ENCODE measurements around the gene CAMK4. TPM values are rescaled to one million over a fixed set of nuclear protein-coding genes. Genes with fewer than 3 reads are reported as not detected.

Gene CAMK4
- total RNA-seq, 1 donor = 89.3 TPM

DNA sequence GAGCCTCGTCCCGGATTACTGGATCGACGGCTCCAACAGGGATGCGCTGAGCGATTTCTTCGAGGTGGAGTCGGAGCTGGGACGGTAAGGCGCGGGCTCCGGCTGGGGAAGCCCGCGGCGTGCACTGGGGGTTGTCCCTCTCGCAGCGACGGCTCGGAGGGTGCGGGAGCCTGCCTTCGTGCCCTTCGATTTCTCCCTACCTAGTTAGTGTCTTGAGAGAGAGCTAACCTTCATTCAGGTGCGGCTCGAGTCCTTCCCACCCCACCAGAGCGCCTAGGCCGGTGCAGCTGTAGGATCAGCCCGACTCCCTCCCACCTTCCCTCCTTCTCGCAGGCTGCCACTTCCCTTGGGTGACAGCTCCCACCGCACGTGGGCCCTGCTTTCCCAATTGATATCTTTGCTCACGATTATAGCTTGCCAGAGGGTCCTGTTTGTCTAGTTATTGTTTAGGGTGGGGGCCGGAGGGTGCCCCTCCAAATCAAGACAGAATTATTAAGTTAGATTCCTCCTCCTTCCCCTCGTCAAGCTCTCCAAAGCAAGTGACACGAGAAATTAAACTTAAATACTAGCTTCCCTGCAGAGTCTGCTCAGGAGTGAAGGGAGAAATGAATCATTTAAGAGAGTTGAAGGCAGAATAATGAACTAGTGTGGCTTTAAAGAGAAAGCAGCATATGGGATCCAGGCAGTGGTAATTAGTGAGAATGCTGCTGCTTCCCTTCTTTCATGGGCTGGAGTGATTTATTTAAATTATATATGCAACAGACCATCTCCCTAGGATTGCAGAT is 569 bp downstream of the CAMK4 start:
- H3K27me3 ChIP-seq (ENCODE audit: insufficient read depth, low read length) = peaks cover 36% of the 10 kb centered on the region
- H3K4me1 ChIP-seq (ENCODE audit: insufficient read depth, low read length) = peaks cover 19% of the 10 kb centered on the region
- H3K4me3 ChIP-seq (ENCODE audit: low read length) = peak overlapping the region; percentile 53
- H3K9me3 ChIP-seq (ENCODE audit: low read depth, low read length) = no peaks in the 10 kb centered on the region

DNA sequence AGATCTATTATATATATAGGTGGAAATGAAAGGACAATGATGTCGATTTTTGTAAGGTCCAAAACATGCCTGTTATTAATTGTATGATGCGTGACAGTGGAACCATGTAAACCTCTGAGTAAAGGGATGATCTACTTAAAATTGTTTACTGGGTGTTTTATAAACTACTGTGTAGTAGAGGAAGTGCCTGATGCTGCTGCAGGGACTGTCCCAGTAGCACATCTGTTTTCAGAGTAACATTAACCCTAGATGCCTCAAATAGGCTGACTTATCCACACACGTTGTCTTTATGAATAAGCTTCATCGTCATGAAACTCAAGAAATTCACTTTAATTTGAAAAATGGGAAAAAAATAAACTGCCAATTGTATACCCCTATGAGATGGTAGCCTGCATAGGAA is 1.7 kb downstream of the CAMK4 start:
- Histone ChIP-seq H3K4me3 (ENCODE audit: low read length) (peak overlapping the region; percentile 53), H3K4me1 (ENCODE audit: insufficient read depth, low read length) (peaks cover 20% of the 10 kb centered on the region)

DNA sequence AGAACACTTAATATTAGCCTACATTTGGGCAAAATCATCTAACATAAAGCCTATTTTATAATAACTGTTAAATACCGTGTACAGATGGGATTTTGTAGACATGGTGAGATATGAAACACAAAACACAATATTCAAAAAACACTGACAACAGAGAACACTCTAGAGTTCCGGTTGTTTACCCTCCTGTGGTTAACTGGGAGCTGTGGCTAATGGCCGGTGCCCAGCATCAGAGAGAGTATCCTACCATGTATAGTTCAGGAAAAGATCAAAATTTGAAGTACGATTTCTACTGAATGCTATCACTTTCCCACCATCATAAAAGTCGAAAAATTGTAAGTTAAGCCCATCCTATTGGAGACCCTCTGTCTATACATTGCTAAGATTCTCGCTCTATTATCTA is 2.4 kb downstream of the CAMK4 start:
- Histone ChIP-seq H3K4me3 (ENCODE audit: low read length) (peak overlapping the region; percentile 23), H3K9me3 (ENCODE audit: low read depth, low read length) (no peaks in the 10 kb centered on the region), H3K27me3 (ENCODE audit: insufficient read depth, low read length) (peaks cover 36% of the 10 kb centered on the region), H3K4me1 (ENCODE audit: insufficient read depth, low read length) (peaks cover 20% of the 10 kb centered on the region)

More for the DNA sequence above, 1.7 kb downstream of the CAMK4 start:
- Histone ChIP-seq H3K9me3 (ENCODE audit: low read depth, low read length) (no peaks in the 10 kb centered on the region), H3K27me3 (ENCODE audit: insufficient read depth, low read length) (peaks cover 36% of the 10 kb centered on the region)

DNA sequence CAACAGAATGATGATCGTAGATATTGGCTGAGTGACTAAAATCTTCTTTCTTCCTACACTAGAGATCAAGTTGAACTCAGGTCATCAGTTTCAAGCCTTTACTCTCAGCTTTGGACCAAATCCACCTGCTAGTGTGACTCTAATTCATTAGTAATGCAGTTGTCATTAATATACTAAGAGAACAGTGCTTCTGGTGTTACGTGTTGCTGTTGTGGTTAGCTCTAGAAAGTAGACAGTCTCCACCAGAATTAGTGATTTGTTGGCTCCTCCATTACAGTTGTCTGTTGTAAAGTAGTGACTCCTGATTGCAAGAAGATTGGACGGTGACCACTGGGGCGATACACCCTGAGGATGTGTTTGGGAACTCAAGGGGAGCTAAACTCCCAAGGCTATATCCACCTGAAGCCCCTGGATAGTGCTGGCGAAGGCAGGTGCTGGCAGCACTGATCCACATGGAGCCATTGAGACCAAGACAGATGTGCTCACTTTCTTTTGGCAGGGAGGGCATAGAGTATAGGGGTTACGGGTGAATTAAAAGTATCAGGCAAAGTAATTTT is 3.1 kb downstream of the CAMK4 start:
- peaks cover 22% of the 10 kb centered on the region for H3K4me1 ChIP-seq (ENCODE audit: insufficient read depth, low read length)
- peaks cover 36% of the 10 kb centered on the region for H3K27me3 ChIP-seq (ENCODE audit: insufficient read depth, low read length)
- H3K4me3 ChIP-seq (ENCODE audit: low read length) = peak overlapping the region; percentile 2
- H3K9me3 ChIP-seq (ENCODE audit: low read depth, low read length) = no peaks in the 10 kb centered on the region

DNA sequence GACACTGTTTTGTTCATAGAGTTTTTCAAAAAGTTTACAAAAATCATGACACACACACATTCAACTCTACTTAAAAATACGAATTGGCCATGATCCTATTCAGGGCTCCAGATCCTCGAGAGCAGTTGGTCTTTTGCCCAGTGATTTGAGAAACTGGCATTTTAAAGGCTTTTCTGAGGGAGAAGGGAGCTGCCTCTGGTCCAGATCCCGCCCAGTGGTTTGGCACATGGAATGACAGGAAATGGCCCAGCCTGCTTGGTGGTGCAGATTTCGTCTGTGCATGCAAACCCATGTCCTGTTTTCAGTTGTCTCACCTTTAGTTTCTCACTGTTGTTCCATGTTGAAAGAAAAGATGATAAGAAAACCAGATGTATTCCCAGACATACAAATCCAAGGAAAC is 3.6 kb downstream of the CAMK4 start:
- Histone ChIP-seq H3K9me3 (ENCODE audit: low read depth, low read length) (no peaks in the 10 kb centered on the region), H3K4me3 (ENCODE audit: low read length) (no peak overlapping the region), H3K4me1 (ENCODE audit: insufficient read depth, low read length) (peaks cover 25% of the 10 kb centered on the region), H3K27me3 (ENCODE audit: insufficient read depth, low read length) (peaks cover 32% of the 10 kb centered on the region)

DNA sequence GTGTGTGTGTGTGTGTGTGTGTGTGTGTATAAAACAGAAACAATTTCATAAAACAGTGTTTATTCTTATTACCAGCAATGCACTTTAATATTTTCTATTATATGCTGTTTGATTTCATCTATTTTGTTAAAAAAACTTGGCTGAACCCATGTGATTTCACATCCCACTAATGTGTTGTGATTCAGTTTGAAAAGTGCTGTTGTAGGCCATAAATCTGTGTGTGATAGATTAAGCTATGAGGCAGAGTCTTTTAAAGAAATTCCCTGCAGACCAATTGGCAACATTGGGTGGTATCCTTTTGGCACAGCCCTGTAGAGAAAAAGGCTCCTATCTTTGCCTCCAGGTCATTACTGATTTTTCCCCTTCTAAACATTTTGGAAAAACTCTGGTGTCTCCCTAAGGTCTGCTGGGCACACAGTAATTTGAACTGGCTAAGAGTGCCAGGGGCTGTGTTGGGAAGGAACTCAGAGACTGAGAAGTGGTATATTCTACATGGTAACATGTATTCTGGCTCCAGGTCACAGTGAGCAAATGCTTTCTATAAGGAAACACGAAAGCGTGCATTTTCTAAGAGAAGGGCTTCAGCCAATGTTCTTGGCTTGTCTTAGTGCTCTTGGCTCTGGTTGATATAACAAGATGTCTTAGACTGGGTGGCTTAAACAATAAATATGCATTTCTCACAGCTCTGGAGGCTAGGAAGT is 4.5 kb downstream of the CAMK4 start:
- Histone ChIP-seq H3K27me3 (ENCODE audit: insufficient read depth, low read length) (peaks cover 23% of the 10 kb centered on the region), H3K4me1 (ENCODE audit: insufficient read depth, low read length) (peaks cover 20% of the 10 kb centered on the region), H3K9me3 (ENCODE audit: low read depth, low read length) (no peaks in the 10 kb centered on the region), H3K4me3 (ENCODE audit: low read length) (no peak overlapping the region)

DNA sequence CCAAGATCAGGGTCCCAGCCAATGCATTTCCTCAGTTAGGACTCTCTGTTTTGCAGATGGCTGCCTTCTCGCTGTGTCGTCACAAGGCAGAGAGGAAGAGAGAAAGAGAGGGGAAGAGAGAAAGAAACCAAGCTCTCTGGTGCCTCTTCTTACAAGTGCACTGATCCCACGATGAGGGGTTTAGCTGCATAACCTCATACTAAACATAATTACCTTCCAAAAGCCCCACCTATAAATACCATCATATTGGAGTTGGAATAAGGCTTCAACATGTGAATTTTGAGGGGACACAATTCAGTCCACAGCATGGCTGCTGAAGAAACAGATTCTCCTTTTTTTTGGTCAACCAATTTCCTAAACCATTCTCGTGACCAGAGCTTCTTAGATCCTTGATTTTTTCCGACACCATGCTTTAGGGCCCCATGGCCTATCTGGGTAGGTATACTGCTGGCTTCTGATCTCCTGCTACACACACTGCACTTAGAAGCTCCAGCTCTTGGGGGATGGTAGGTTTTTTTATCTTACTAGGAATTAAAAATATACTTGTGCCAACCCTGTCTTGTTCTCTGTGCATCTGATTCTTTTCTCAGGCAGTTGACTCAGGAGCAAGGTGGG is 5.1 kb downstream of the CAMK4 start:
- peaks cover 19% of the 10 kb centered on the region for H3K27me3 ChIP-seq (ENCODE audit: insufficient read depth, low read length)
- no peaks in the 10 kb centered on the region for H3K9me3 ChIP-seq (ENCODE audit: low read depth, low read length)
- H3K4me3 ChIP-seq (ENCODE audit: low read length) = no peak overlapping the region
- peaks cover 18% of the 10 kb centered on the region for H3K4me1 ChIP-seq (ENCODE audit: insufficient read depth, low read length)

DNA sequence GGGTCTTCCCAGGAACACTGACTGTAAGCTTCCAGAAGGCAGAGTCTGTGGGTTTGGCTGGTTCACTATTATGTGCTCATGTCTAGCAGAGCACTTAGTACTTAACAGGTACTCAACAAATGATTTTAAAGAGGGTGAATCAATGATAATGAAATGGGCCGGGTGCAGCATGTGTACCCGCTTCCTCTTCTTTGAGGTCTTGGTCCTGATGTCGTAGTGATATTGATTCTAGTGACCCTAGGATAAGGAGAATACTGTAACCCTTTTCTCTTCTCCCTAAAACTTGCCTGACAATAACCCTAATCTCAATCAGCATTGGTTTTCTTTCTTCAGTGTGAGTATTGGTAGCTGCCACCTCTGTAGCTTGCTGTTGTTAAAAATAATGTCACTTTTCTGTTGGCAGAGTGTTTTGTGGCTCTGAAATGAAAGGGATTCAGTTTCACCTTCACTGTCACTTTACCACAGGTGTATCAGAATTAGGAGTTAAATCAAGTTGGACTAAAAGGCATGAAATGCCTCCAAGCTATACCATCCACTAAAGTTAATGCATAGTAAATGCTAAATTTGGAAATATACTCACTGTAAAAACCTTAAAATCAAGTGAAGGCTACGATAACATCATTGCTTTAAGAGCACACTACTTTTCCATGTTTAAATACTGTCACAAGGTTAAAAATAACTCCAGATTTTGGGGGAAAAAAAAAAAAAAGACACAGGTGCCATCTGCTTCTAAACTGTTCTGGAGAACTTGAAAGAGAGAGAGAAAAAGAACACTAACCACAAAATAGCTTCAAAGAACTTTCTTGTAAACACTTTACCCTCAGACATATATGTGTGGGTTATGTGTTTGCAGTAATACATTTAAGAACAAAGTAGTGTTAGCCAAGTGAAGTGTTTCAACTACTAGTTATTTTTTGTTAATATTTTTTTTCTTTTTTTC is 6.0 kb downstream of the CAMK4 start:
- Histone ChIP-seq H3K9me3 (ENCODE audit: low read depth, low read length) (no peaks in the 10 kb centered on the region), H3K4me3 (ENCODE audit: low read length) (no peak overlapping the region), H3K4me1 (ENCODE audit: insufficient read depth, low read length) (peaks cover 18% of the 10 kb centered on the region), H3K27me3 (ENCODE audit: insufficient read depth, low read length) (peaks cover 12% of the 10 kb centered on the region)

DNA sequence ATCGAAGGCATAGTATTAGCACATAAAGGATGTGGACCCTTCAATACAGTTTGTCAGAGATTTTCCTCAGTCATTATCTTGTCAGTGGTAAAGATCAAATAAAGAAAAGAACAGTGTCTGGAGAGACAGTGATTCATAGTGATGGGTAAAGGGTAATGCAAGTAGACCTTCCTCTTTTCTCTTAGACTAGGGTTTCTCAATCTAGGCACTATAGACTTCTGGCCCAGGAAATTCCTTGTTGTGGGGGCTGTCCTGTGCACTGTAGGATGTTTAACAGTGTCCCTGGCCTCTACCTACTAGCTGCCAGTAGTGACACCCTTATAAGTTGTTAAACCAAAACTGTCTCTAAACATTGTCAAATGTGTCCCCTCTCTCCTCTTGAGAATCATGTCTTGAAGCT is 6.9 kb downstream of the CAMK4 start:
- H3K4me3 ChIP-seq (ENCODE audit: low read length) = no peak overlapping the region
- peaks cover 3% of the 10 kb centered on the region for H3K27me3 ChIP-seq (ENCODE audit: insufficient read depth, low read length)
- peaks cover 25% of the 10 kb centered on the region for H3K4me1 ChIP-seq (ENCODE audit: insufficient read depth, low read length)
- no peaks in the 10 kb centered on the region for H3K9me3 ChIP-seq (ENCODE audit: low read depth, low read length)

DNA sequence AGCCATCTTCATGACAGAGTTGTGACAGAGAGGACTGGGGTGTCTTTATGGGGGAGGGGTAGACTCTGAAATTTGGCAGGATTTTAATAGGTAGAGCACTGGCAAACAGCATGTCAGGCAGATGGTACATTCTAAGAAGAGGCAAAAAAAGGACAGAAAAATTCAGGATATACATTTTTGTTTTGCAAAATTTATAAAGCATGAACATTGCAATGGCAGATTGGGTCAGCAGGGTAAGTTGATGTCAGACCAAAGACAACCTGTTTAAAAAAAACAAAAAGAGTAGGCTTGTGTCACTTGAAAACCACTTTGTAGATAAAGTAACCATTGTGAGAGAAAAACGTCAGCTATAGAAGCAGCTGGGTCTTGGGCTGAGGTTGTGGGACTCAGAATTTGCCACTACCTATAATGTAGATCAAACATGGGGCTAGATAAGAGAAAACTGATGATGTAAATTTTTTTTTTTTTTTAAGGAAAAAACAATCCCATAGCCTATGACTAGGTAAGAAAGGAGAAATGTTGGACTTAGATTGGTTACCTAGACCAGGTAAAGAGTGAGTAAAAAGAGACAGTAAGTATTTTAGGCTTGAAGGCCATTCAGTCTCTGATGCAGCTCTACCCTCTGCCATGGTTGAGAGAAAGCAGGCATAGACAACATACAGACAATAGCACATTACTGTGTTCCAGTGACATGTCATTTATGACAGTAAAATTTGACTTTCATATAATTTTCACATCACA is 8.3 kb downstream of the CAMK4 start:
- peaks cover 35% of the 10 kb centered on the region for H3K4me1 ChIP-seq (ENCODE audit: insufficient read depth, low read length)
- H3K4me3 ChIP-seq (ENCODE audit: low read length) = no peak overlapping the region
- H3K9me3 ChIP-seq (ENCODE audit: low read depth, low read length) = no peaks in the 10 kb centered on the region
- no peaks in the 10 kb centered on the region for H3K27me3 ChIP-seq (ENCODE audit: insufficient read depth, low read length)

DNA sequence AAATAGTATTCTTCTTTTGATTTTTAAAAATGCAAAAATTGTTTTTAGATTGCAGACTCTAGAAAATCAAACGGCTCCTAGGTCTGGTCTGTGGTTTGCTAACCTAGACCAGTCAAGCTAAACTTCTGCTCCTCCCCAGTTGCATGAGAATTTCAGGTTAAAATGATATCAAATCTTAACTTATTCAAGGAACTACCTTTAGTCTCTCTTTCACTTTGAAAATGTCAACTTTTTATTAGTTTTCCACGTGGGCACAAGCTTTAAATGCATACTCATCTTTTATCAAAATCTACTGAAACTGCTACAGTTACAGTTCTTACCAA is 8.8 kb downstream of the CAMK4 start:
- no peaks in the 10 kb centered on the region for H3K27me3 ChIP-seq (ENCODE audit: insufficient read depth, low read length)
- H3K4me3 ChIP-seq (ENCODE audit: low read length) = no peak overlapping the region
- peaks cover 38% of the 10 kb centered on the region for H3K4me1 ChIP-seq (ENCODE audit: insufficient read depth, low read length)

DNA sequence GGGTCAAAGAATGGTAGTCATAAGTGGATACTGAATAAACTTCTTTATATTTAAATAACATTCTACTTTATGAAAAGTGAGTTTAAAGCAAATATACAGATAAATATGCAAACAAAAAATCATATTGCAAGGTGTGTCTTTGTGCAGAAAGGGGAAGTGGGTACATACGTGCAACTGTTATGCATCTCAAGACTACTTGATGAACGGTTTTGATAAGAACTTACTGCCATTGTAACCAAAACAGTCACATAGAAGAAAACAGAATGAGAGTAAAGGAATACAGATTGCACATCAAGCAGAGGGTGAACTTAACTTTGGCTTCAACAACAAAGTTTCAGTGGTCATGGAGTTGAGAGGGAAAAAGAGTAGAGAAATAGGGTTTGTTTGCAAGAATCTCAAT is 9.9 kb downstream of the CAMK4 start:
- H3K4me3 ChIP-seq (ENCODE audit: low read length) = no peak overlapping the region
- peaks cover 35% of the 10 kb centered on the region for H3K4me1 ChIP-seq (ENCODE audit: insufficient read depth, low read length)
- no peaks in the 10 kb centered on the region for H3K27me3 ChIP-seq (ENCODE audit: insufficient read depth, low read length)
- H3K9me3 ChIP-seq (ENCODE audit: low read depth, low read length) = no peaks in the 10 kb centered on the region

More for the DNA sequence above, 8.8 kb downstream of the CAMK4 start:
- H3K9me3 ChIP-seq (ENCODE audit: low read depth, low read length) = no peaks in the 10 kb centered on the region

DNA sequence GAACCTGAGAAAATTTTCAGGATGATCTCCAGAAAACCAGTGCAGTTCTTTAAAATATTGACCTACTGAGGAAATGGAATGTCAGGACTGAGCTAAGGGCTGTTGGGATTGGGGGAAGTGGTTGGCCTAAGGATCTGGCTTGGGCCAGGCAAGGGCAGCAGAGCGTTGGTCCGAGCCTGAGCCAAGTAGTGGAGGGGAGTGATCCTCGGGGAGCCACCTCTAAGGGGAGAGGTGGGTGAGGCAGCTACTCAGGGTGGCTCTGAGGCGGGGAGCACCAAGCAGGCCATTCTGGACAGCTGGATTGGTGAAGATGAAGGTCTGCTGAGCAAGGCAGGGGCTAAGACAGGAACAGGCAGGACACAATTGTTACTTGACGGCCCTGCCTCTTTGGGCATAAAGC is 11.5 kb downstream of the CAMK4 start:
- no peak overlapping the region for H3K4me3 ChIP-seq (ENCODE audit: low read length)
- no peaks in the 10 kb centered on the region for H3K27me3 ChIP-seq (ENCODE audit: insufficient read depth, low read length)
- H3K9me3 ChIP-seq (ENCODE audit: low read depth, low read length) = no peaks in the 10 kb centered on the region
- peaks cover 28% of the 10 kb centered on the region for H3K4me1 ChIP-seq (ENCODE audit: insufficient read depth, low read length)

DNA sequence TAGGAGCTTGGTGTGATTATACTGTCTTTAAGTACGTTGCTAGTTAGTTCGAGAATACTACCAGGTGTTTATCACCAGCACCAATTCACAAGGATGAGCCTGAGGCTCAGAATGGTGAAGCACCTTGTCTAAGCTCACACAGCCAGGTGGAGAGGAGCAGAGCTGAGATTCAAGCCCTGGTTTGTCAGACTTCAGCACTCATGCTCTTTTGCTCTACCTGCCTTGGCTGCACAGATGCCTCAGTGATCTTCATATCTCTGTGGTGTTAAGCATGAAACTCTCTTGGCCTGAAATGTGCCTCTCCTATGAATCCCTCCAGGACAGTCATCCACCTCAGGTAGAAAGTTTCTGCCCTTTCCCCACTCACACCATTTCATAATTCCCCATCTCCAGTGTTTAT is 12.2 kb downstream of the CAMK4 start:
- Histone ChIP-seq H3K9me3 (ENCODE audit: low read depth, low read length) (no peaks in the 10 kb centered on the region), H3K4me1 (ENCODE audit: insufficient read depth, low read length) (peaks cover 28% of the 10 kb centered on the region), H3K27me3 (ENCODE audit: insufficient read depth, low read length) (no peaks in the 10 kb centered on the region), H3K4me3 (ENCODE audit: low read length) (no peak overlapping the region)
